Endothelial cell of umbilical vein (primary cell): Measurements from ENCODE around the gene BACH2. TPM values are rescaled to one million over a fixed set of nuclear protein-coding genes. Genes with fewer than 3 reads are reported as not detected.

Experiments
- BruUV-seq: library from RNA; stranded (reverse); fragments of 400-500 nt; replicated peaks from 2 replicates; lab custom pipeline; 2021; lab: Mats Ljungman, UMichigan
- CTCF ChIA-PET: fragments of 300-600, 350-600 bp; sonication (Branson Sonifier 250); formaldehyde crosslinking; loops from one replicate; lab custom pipeline; 2021; ENCODE audit warnings: antibody characterized with exemption, inconsistent platforms; lab: Charles Lee
- POLR2A ChIA-PET: fragments of 300-600, 350-600 bp; sonication (Branson Sonifier 250); formaldehyde crosslinking; loops from one replicate; lab custom pipeline; 2021; ENCODE audit warnings: antibody characterized with exemption, inconsistent platforms; lab: Charles Lee
- DNase-seq: peaks from one replicate; pipeline ENCODE4 v3.0.0-alpha.2; 2011; ENCODE audit warnings: low read depth, low spot score
- FAIRE-seq: peaks from 2 replicates; lab custom pipeline; 2011; peaks lifted over from hg19 to GRCh38; lab: Jason Lieb, UNC
- H2AFZ ChIP-seq: 2 replicates; pipeline ENCODE4 v1.6.0; 2012; ENCODE audit warnings: low read depth, low read length, control low read depth, inconsistent platforms
- H3K27ac ChIP-seq: 2 replicates; pipeline ENCODE4 v1.5.1; 2011; ENCODE audit warnings: low read depth, mild to moderate bottlenecking, control low read depth, low read length, moderate library complexity; ENCODE audit not compliant: insufficient read depth
- H3K27me3 ChIP-seq, 2 experiments: 2 replicates each; pipeline versions ENCODE4 v1.6.0 to v1.6.1; 2011; ENCODE audit warnings: low read length in 2 of 2, mixed read lengths in 1 of 2; ENCODE audit not compliant: control insufficient read depth in 2 of 2, insufficient read depth in 2 of 2
- H3K36me3 ChIP-seq, 2 experiments: 2 replicates in 1 of 2; 3 replicates in 1 of 2; pipeline ENCODE4 v1.5.1; 2011; ENCODE audit warnings: low read length in 2 of 2, mild to moderate bottlenecking in 1 of 2, moderate library complexity in 1 of 2; ENCODE audit not compliant: control insufficient read depth in 2 of 2, insufficient read depth in 2 of 2; ENCODE audit errors: extremely low read depth in 1 of 2
- H3K4me1 ChIP-seq: 3 replicates; pipeline ENCODE4 v1.5.1; 2011; ENCODE audit warnings: mild to moderate bottlenecking, low read length; ENCODE audit not compliant: control insufficient read depth, insufficient read depth; ENCODE audit errors: extremely low read depth
- H3K4me2 ChIP-seq: 2 replicates; pipeline ENCODE4 v1.6.1; 2011; ENCODE audit warnings: low read length, control low read depth, mixed read lengths; ENCODE audit not compliant: insufficient read depth
- H3K4me3 ChIP-seq, 3 experiments: fragments of 200-600 bp in 1 of 3; sonication (generic), shearing (Covaris generic) in 1 of 3; replicated peaks in 1 of 3; 2 replicates each; pipeline ENCODE4 v1.5.1; 2011 to 2016; ENCODE audit warnings: control low read depth in 3 of 3, low read length in 3 of 3, mild to moderate bottlenecking in 2 of 3, inconsistent platforms in 1 of 3, low read depth in 1 of 3, moderate library complexity in 1 of 3; ENCODE audit not compliant: insufficient read depth in 1 of 3
- H3K79me2 ChIP-seq: 2 replicates; pipeline ENCODE4 v1.6.0; 2012; ENCODE audit warnings: low read length, inconsistent platforms; ENCODE audit not compliant: control insufficient read depth, insufficient read depth
- H3K9ac ChIP-seq: replicated peaks from 2 replicates; pipeline ENCODE3; 2011; ENCODE audit warnings: low read length, control low read depth; ENCODE audit not compliant: insufficient read depth; ENCODE audit errors: extremely low read depth
- H3K9me1 ChIP-seq: replicated peaks from 3 replicates; pipeline ENCODE4 v1.6.0; 2011; ENCODE audit warnings: mild to moderate bottlenecking, low read length; ENCODE audit not compliant: control insufficient read depth, insufficient read depth; ENCODE audit errors: extremely low read depth
- H3K9me3 ChIP-seq: replicated peaks from 2 replicates; pipeline ENCODE4 v1.5.1; 2012; ENCODE audit warnings: low read length, inconsistent platforms; ENCODE audit not compliant: control insufficient read depth, insufficient read depth
- H4K20me1 ChIP-seq: replicated peaks from 2 replicates; pipeline ENCODE3; 2011; ENCODE audit warnings: mild to moderate bottlenecking, low read length; ENCODE audit not compliant: control insufficient read depth, insufficient read depth; ENCODE audit errors: extremely low read depth
- CTCF ChIP-seq, 2 donors: IDR thresholded peaks; 1 replicate in 1 of 2; 2 replicates in 1 of 2; pipeline ENCODE4 v1.5.1; 2011; ENCODE audit warnings: low read length in 2 of 2, mild to moderate bottlenecking in 2 of 2, moderate library complexity in 2 of 2, control low read depth in 1 of 2, inconsistent platforms in 1 of 2, low read depth in 1 of 2; ENCODE audit not compliant: insufficient read depth in 1 of 2; ENCODE audit errors: extremely low read depth in 1 of 2
- EZH2 ChIP-seq: IDR thresholded peaks from 2 replicates; pipeline ENCODE4 v1.6.1; 2012; ENCODE audit warnings: borderline replicate concordance, low read depth, mild to moderate bottlenecking, moderate library complexity, low read length, inconsistent platforms; ENCODE audit not compliant: severe bottlenecking
- FOS ChIP-seq: IDR thresholded peaks from 2 replicates; pipeline ENCODE4 v1.6.1; 2011; ENCODE audit warnings: mild to moderate bottlenecking, low read length, moderate library complexity, borderline replicate concordance; ENCODE audit not compliant: insufficient read depth
- GATA2 ChIP-seq: IDR thresholded peaks from 2 replicates; pipeline ENCODE4 v1.7.0; 2011; ENCODE audit warnings: low read depth, mild to moderate bottlenecking, moderate library complexity, mixed read lengths, low read length; ENCODE audit not compliant: insufficient read length, insufficient read depth
- JUN ChIP-seq: IDR thresholded peaks from 2 replicates; pipeline ENCODE4 v1.6.1; 2011; ENCODE audit warnings: borderline replicate concordance, low read depth; ENCODE audit not compliant: insufficient read length, insufficient read depth
- MAX ChIP-seq: IDR thresholded peaks from 2 replicates; pipeline ENCODE4 v1.6.1; 2011; ENCODE audit not compliant: insufficient read depth, insufficient read length
- MYC ChIP-seq: IDR thresholded peaks from one replicate; pipeline ENCODE4 v1.6.1; 2011; ENCODE audit warnings: mild to moderate bottlenecking, low read depth, low read length
- POLR2A ChIP-seq: IDR thresholded peaks from 2 replicates; pipeline ENCODE4 v1.6.1; 2012; ENCODE audit warnings: low read depth, mild to moderate bottlenecking, control low read depth, low read length
- POLR2AphosphoS5 ChIP-seq: IDR thresholded peaks from 2 replicates; pipeline ENCODE4 v1.6.1; 2012; ENCODE audit warnings: low read depth, mild to moderate bottlenecking, control low read depth, low read length, moderate library complexity; ENCODE audit not compliant: insufficient read depth
- dilution Hi-C: fragments of 300-500 bp; cut with MboI; formaldehyde crosslinking; loops from one replicate; pipeline ENCODE4 v1.15.0; 2019; ENCODE audit warnings: low sequenced_read_pairs; ENCODE audit not compliant: extremely low pct_ligation_motif_present
- intact Hi-C: fragments of 100-400 bp; cut with micrococcal nuclease; formaldehyde crosslinking; loops from one replicate; pipeline ENCODE4 v1.10.0; 2022
- polyA plus RNA-seq, 4 experiments: library from polyadenylated mRNA; depleted of rRNA in 3 of 4; stranded (reverse) in 3 of 4; unstranded in 1 of 4; fragments of >200 nt; gene quantifications; 2 replicates each; pipeline versions ENCODE4 v1.2.1 to v1.2.3, GENCODE V29; 2011 to 2012; ENCODE audit warnings: missing spikeins in 1 of 4
- total RNA-seq: library from RNA; stranded (reverse); gene quantifications from 2 replicates; pipeline ENCODE4 v1.2.3, GENCODE V29; 2021

BACH2 gene
- total and polyA plus RNA-seq, 2 donors (not counting 3 experiments of a cell fraction or from before 2014, with no cell fraction given), result 1.7 to 5.6 TPM

- no peak overlapping the region for H2AFZ ChIP-seq
- POLR2A ChIA-PET, result no interaction called here
- no peaks in the 10 kb centered on the region for H4K20me1 ChIP-seq
- no peaks in the 10 kb centered on the region for H3K36me3 ChIP-seq
- DNase-seq (no peak), FAIRE-seq (no peak)
- CTCF ChIA-PET, result no interaction called here
- no peaks in the 10 kb centered on the region for H3K4me1 ChIP-seq
- intact Hi-C loops (no loop called here), dilution Hi-C loops (no loop called here)
- BruUV-seq, result no TSS peak
- H3K9me3 ChIP-seq, result no peaks in the 10 kb centered on the region
- no peak overlapping the region for H3K4me3 ChIP-seq
- no peaks in the 10 kb centered on the region for H3K9me1 ChIP-seq
- H3K4me2 ChIP-seq, result no peak overlapping the region
- H3K27ac ChIP-seq, result no peak overlapping the region
- TF ChIP-seq GATA2 (no peak), JUN (no peak), EZH2 (no peak), FOS (no peak), MYC (no peak), CTCF (IDR thresholded peaks at IDR 0.05; ENCODE audit: extremely low read depth in 1 of 2, insufficient read depth in 1 of 2, low read depth in 1 of 2, low read length in 2 of 2) (no peak), POLR2A (no peak), MAX (no peak), POLR2AphosphoS5 (no peak)
- H3K79me2 ChIP-seq, result no peaks in the 10 kb centered on the region
- H3K27me3 ChIP-seq, result peaks cover 1 to 3% of the 10 kb centered on the region in 2 experiments
- no peak overlapping the region for H3K9ac ChIP-seq
Observed at GRCh38 chr6:90146024-90146423, 150.6 kb downstream of the BACH2 start.
